Body of pancreas (tissue), 4 donors: Measurements from ENCODE around the gene SLC25A34. TPM values are rescaled to one million over a fixed set of nuclear protein-coding genes. Genes with fewer than 3 reads are reported as not detected.

Experiments
- ATAC-seq: fragments of 150-250 bp; one replicate; pipeline ENCODE4 v1.9.1; 2016
- DNase-seq, 4 donors: peaks; one replicate each; pipeline ENCODE4 v3.0.0-alpha.2; 2019
- H3K27ac ChIP-seq, 4 donors: fragments of 200-600 bp; sonication (generic); 1 replicate in 3 of 4; 2 replicates in 1 of 4; pipeline versions ENCODE4 v1.5.1 to v1.6.1; 2016 to 2019; ENCODE audit warnings: mild to moderate bottlenecking in 1 of 4, mixed read lengths in 1 of 4, moderate library complexity in 1 of 4
- H3K27me3 ChIP-seq, 2 donors: fragments of 200-600 bp; sonication (generic); one replicate each; pipeline ENCODE4 v1.6.0; 2016; ENCODE audit warnings: mild to moderate bottlenecking in 1 of 2
- H3K36me3 ChIP-seq, 2 donors: fragments of 200-600 bp; sonication (generic); replicated peaks in 1 of 2; 2 replicates each; pipeline ENCODE4 v1.5.1; 2016; ENCODE audit warnings: low read depth in 2 of 2; ENCODE audit not compliant: insufficient read depth in 1 of 2
- H3K4me1 ChIP-seq: fragments of 200-600 bp; sonication (generic); one replicate; pipeline ENCODE4 v1.6.0; 2016
- H3K4me3 ChIP-seq, 2 donors: fragments of 200-600 bp; sonication (generic); 1 replicate in 1 of 2; 2 replicates in 1 of 2; pipeline ENCODE4 v1.5.1; 2016 to 2019
- H3K9me3 ChIP-seq, 3 donors: fragments of 200-600 bp; sonication (generic); 1 replicate in 2 of 3; 2 replicates in 1 of 3; pipeline ENCODE4 v1.5.1; 2016
- CTCF ChIP-seq, 7 experiments: fragments of 450-650 bp in 4 of 7; fragments of 200-600 bp in 3 of 7; sonication (generic) in 3 of 7; IDR thresholded peaks; one replicate each; pipeline ENCODE4 v1.5.1; 2016 to 2019; ENCODE audit warnings: antibody characterized with exemption in 7 of 7
- POLR2A ChIP-seq, 3 donors: fragments of 450-650 bp; IDR thresholded peaks; one replicate each; pipeline ENCODE4 v1.6.1; 2016; ENCODE audit warnings: antibody characterized with exemption in 3 of 3, mild to moderate bottlenecking in 2 of 3
- WGBS, 2 donors: methylation state at CpG; one replicate each; pipeline ENCODE4 v1.1.5; 2017; 5-methylcytosine and 5-hydroxymethylcytosine counted together
- intact Hi-C: fragments of 100-400 bp; cut with DNase I; formaldehyde crosslinking; loops from one replicate; pipeline ENCODE4 v1.15.1; 2023
- total RNA-seq, 2 donors: library from RNA; depleted of rRNA; stranded (reverse); fragments of >200 nt; gene quantifications; one replicate each; pipeline ENCODE4 v1.1.0, GENCODE V29; 2016

Gene SLC25A34
- total RNA-seq, 2 donors from 2014 or later: 5.7 to 6.9 TPM

- H3K4me3 ChIP-seq: no peak overlapping the region
- WGBS, 2 donors: 81 to 96% methylated on average over 6 of the region's 6 CpGs
- H3K4me1 ChIP-seq: peaks cover 14% of the 10 kb centered on the region
- intact Hi-C loops: no loop called here
- no peak for TF ChIP-seq POLR2A (IDR thresholded peaks at IDR 0.05)
- no peak for TF ChIP-seq CTCF (IDR thresholded peaks at IDR 0.05)
- no peaks in the 10 kb centered on the region for H3K27me3 ChIP-seq
- H3K36me3 ChIP-seq: no peaks in the 10 kb centered on the region
- DNase-seq (no peak), ATAC-seq (no peak)
- H3K9me3 ChIP-seq: no peaks in the 10 kb centered on the region
- no peak overlapping the region for H3K27ac ChIP-seq
Measured at GRCh38 chr1:15700508-15700907, 35.5 kb upstream of the SLC25A34 start.

GRCh38 chr1:15701784-15702183 lies 34.3 kb upstream of the SLC25A34 start:
- DNase-seq (no peak), ATAC-seq (no peak)
- no peak overlapping the region for H3K4me3 ChIP-seq
- intact Hi-C loops: no loop called here
- H3K4me1 ChIP-seq: peaks cover 14% of the 10 kb centered on the region
- WGBS, 2 donors: 80 to 86% methylated on average over 4 to 8 of the region's 8 CpGs
- no peak overlapping the region for H3K27ac ChIP-seq
- no peaks in the 10 kb centered on the region for H3K9me3 ChIP-seq
- no peaks in the 10 kb centered on the region for H3K36me3 ChIP-seq
- no peaks in the 10 kb centered on the region for H3K27me3 ChIP-seq
- no peak for TF ChIP-seq CTCF (IDR thresholded peaks at IDR 0.05)
- no peak for TF ChIP-seq POLR2A (IDR thresholded peaks at IDR 0.05)

GRCh38 chr1:15702722-15703550 lies 33.1 kb upstream of the SLC25A34 start:
- TF ChIP-seq CTCF (IDR thresholded peaks at IDR 0.05) (peak in 5 of 7 experiments; percentile 16 to 42 (median 25)), POLR2A (IDR thresholded peaks at IDR 0.05) (no peak)
- H3K4me1 ChIP-seq: peaks cover 14% of the 10 kb centered on the region
- peak overlapping the region; percentile 46 to 78 (median 74) for H3K27ac ChIP-seq
- H3K9me3 ChIP-seq: no peaks in the 10 kb centered on the region
- H3K27me3 ChIP-seq: no peaks in the 10 kb centered on the region
- intact Hi-C loops: no loop called here
- ATAC-seq (peak; percentile 74), DNase-seq (peak; percentile 46 to 64 (median 51))
- 44 to 50% methylated on average over 15 to 17 of the region's 19 CpGs for whole genome bisulfite sequencing, 2 donors
- H3K4me3 ChIP-seq: no peak overlapping the region
- H3K36me3 ChIP-seq: no peaks in the 10 kb centered on the region

- no peak overlapping the region for H3K4me3 ChIP-seq
- intact Hi-C loops: no loop called here
- WGBS, 2 donors: 26 to 31% methylated on average over 8 to 9 of the region's 9 CpGs
- H3K27ac ChIP-seq: peak overlapping the region; percentile 8 to 78 (median 74)
- H3K27me3 ChIP-seq: no peaks in the 10 kb centered on the region
- TF ChIP-seq CTCF (IDR thresholded peaks at IDR 0.05) (no peak), POLR2A (IDR thresholded peaks at IDR 0.05) (peak in 1 of 3 donors; percentile 10)
- peak; percentile 77 for ATAC-seq
- H3K9me3 ChIP-seq: no peaks in the 10 kb centered on the region
- peak; percentile 43 to 66 (median 62) for DNase-seq
- no peaks in the 10 kb centered on the region for H3K36me3 ChIP-seq
- H3K4me1 ChIP-seq: peaks cover 14% of the 10 kb centered on the region
Measured at GRCh38 chr1:15703562-15703961, 32.5 kb upstream of the SLC25A34 start.
